Mucosa of descending colon (tissue), 3 donors: ENCODE results near the gene CATSPER3. TPM values are rescaled to one million over a fixed set of nuclear protein-coding genes. Genes with fewer than 3 reads are reported as not detected.

ENCODE experiments used
- ATAC-seq: fragments of 200-7000 bp; cut with Tn5 transposase; one replicate; pipeline ENCODE4 v1.9.1; 2020; ENCODE audit warnings: mild to moderate bottlenecking, moderate library complexity
- DNase-seq, 3 donors: peaks; one replicate each; pipeline ENCODE4 v3.0.0-alpha.2; 2020
- H3K36me3 ChIP-seq: fragments of 200-600 bp; one replicate; pipeline ENCODE4 v1.8.0; 2021; ENCODE audit warnings: low read depth, mild to moderate bottlenecking
- H3K4me1 ChIP-seq: fragments of 200-600 bp; one replicate; pipeline ENCODE4 v1.8.0; 2021; ENCODE audit warnings: low read depth, mild to moderate bottlenecking
- H3K4me3 ChIP-seq: fragments of 200-600 bp; one replicate; pipeline ENCODE4 v1.8.0; 2021; ENCODE audit warnings: mild to moderate bottlenecking
- H3K9me3 ChIP-seq: fragments of 200-600 bp; one replicate; pipeline ENCODE4 v1.8.0; 2021; ENCODE audit warnings: mild to moderate bottlenecking
- CTCF ChIP-seq: fragments of 200-600 bp; IDR thresholded peaks from one replicate; pipeline ENCODE4 v1.8.0; 2022; ENCODE audit warnings: antibody characterized with exemption, mild to moderate bottlenecking
- intact Hi-C, 2 donors: fragments of 100-400 bp; cut with DNase I in 1 of 2; cut with micrococcal nuclease in 1 of 2; formaldehyde crosslinking; loops; one replicate each; pipeline versions ENCODE4 v1.11.0 to v1.11.1; 2022; cut with DNase I, micrococcal nuclease
- total RNA-seq, 3 donors: library from RNA; stranded (reverse); fragmentation: NEBNext Ultra II Directional in 2 of 3; extraction: Animal tissue kit (Norgen Biotek cat#: 25700) in 2 of 3; gene quantifications; one replicate each; pipeline versions ENCODE4 v1.2.1 to v1.2.4, GENCODE V29; 2021 to 2023
- donor health status: DM: no; HTN: no; CAD: no; lungs with moderate emphysema.
- donor health status: DM: no; HTN: no; CAD: no.
- donor health status: DM: no; HTN: yes; CAD: no.

The CATSPER3 gene
- total RNA-seq, 3 donors from 2014 or later: 1.3 to 1.5 (median 1.3) TPM

- DNase-seq (no peak), ATAC-seq (no peak)
- Histone ChIP-seq H3K9me3 (no peaks in the 10 kb centered on the region), H3K36me3 (no peaks in the 10 kb centered on the region), H3K4me3 (no peak overlapping the region), H3K4me1 (no peaks in the 10 kb centered on the region)
- TF ChIP-seq CTCF: no peak
- intact Hi-C loops: no loop called here
Measured at GRCh38 chr5:135015942-135016341, 48.2 kb downstream of the CATSPER3 start.

GRCh38 chr5:135016861-135017290, 49.2 kb downstream of the CATSPER3 start:
- DNase-seq: no peak
- Histone ChIP-seq H3K4me1 (no peaks in the 10 kb centered on the region), H3K9me3 (no peaks in the 10 kb centered on the region), H3K4me3 (no peak overlapping the region), H3K36me3 (no peaks in the 10 kb centered on the region)
- TF ChIP-seq CTCF: no peak
- ATAC-seq: peak; percentile 45
- intact Hi-C loops: no loop called here

GRCh38 chr5:135018457-135018856, 50.8 kb downstream of the CATSPER3 start:
- Histone ChIP-seq H3K4me1 (no peaks in the 10 kb centered on the region), H3K36me3 (no peaks in the 10 kb centered on the region), H3K9me3 (no peaks in the 10 kb centered on the region), H3K4me3 (no peak overlapping the region)
- intact Hi-C loops: no loop called here
- DNase-seq: no peak
- no peak for TF ChIP-seq CTCF
- no peak for ATAC-seq

GRCh38 chr5:135019314-135019713, 51.6 kb downstream of the CATSPER3 start:
- intact Hi-C loops: no loop called here
- DNase-seq (no peak), ATAC-seq (no peak)
- Histone ChIP-seq H3K36me3 (no peaks in the 10 kb centered on the region), H3K9me3 (no peaks in the 10 kb centered on the region), H3K4me3 (no peak overlapping the region), H3K4me1 (no peaks in the 10 kb centered on the region)
- TF ChIP-seq CTCF: no peak

- no peaks in the 10 kb centered on the region for H3K9me3 ChIP-seq
- TF ChIP-seq CTCF: no peak
- no peaks in the 10 kb centered on the region for H3K36me3 ChIP-seq
- ATAC-seq: no peak
- intact Hi-C loops: loop anchor here in 1 of 2 donors (10.0 kb wide), 1 partner anchor 164 kb away; no protein-coding TSS in a partner anchor
- no peak overlapping the region for H3K4me3 ChIP-seq
- DNase-seq: no peak
- H3K4me1 ChIP-seq: no peaks in the 10 kb centered on the region
Measured at GRCh38 chr5:135020111-135020895, 52.6 kb downstream of the CATSPER3 start.
